AG09309 (cell line): ENCODE results near the gene TRDN.

Experiments used
- DNase-seq: peaks from one replicate; pipeline ENCODE4 v3.0.0-alpha.2; 2010; ENCODE audit warnings: low read depth
- H3K4me3 ChIP-seq: 2 replicates; pipeline ENCODE4 v1.5.1; 2011; ENCODE audit warnings: mild to moderate bottlenecking, low read depth, low read length, moderate library complexity; ENCODE audit not compliant: control insufficient read depth
- TF ChIP-seq, protein P1 (sequence below): IDR thresholded peaks from 2 replicates; pipeline ENCODE4 v1.5.1; 2011; ENCODE audit warnings: mild to moderate bottlenecking, low read depth, low read length, inconsistent platforms; ENCODE audit not compliant: insufficient read depth, control insufficient read depth; ENCODE audit errors: missing control alignments

Gene TRDN

GRCh38 chr6:123635567-123635966 is 1.2 kb downstream of the TRDN start:
- H3K4me3 ChIP-seq = no peak overlapping the region
- DNase-seq = no peak
- TF ChIP-seq, protein P1, sequence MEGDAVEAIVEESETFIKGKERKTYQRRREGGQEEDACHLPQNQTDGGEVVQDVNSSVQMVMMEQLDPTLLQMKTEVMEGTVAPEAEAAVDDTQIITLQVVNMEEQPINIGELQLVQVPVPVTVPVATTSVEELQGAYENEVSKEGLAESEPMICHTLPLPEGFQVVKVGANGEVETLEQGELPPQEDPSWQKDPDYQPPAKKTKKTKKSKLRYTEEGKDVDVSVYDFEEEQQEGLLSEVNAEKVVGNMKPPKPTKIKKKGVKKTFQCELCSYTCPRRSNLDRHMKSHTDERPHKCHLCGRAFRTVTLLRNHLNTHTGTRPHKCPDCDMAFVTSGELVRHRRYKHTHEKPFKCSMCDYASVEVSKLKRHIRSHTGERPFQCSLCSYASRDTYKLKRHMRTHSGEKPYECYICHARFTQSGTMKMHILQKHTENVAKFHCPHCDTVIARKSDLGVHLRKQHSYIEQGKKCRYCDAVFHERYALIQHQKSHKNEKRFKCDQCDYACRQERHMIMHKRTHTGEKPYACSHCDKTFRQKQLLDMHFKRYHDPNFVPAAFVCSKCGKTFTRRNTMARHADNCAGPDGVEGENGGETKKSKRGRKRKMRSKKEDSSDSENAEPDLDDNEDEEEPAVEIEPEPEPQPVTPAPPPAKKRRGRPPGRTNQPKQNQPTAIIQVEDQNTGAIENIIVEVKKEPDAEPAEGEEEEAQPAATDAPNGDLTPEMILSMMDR = no peak

DNA sequence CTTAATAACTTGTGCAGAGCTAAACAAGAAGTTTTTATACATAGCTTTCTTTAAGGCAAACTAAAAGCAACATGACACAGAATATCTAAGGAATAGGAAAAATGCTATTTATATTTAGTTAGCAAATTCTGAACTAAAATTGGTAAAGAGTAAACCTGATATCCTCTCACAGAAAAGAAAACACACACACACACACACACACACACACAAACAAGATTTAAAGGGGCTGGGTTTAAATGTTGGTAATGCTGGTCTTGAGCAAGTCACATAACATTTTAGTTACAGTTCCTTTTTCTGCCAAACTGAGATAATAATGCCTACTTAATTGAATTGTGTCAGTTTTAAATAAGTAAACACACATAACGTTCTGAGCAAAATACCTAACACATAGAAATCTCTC is 1.6 kb downstream of the TRDN start:
- TF ChIP-seq, protein P1 = no peak
- DNase-seq = no peak
- no peak overlapping the region for H3K4me3 ChIP-seq

- no peak for DNase-seq
- TF ChIP-seq, protein P1 = no peak
- no peak overlapping the region for H3K4me3 ChIP-seq
Observed at GRCh38 chr6:123632641-123633040, 4.1 kb downstream of the TRDN start.

DNA sequence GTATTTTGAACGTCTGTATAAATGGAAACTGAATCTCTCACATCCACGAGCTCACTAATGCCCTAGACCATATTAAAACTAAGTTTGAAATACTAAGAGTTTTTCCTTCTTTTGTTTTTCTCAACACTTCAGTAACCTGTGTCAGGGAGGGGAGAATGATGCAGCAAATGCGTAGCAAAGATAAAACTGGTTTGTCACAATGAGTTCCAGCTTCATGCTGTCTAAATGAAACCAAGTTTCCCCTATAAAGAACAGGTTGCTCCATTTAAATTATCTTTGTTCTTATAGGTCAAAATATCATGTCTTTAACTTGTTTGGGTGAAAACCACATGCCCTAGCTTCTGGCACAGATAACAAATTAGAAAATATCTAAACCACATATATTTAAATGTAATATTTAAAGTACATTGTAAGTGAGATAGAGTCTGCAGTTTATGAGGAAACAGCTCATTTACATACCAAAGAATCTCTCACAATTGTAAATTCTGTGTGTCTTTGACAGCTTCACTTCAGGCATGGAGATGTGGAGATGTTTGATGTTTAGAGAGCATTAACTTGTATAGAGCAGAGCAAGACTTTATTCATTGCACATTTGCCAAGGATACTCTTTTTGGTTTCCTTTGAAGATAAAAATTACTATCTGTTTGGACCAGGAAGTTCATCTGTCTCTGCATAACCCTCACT is 7.3 kb downstream of the TRDN start:
- DNase-seq = no peak
- TF ChIP-seq, protein P1 = no peak
- H3K4me3 ChIP-seq = no peak overlapping the region

- DNase-seq = no peak
- TF ChIP-seq, protein P1 = no peak
- H3K4me3 ChIP-seq = no peak overlapping the region
Observed at GRCh38 chr6:123625696-123626095, 11.1 kb downstream of the TRDN start.

- no peak for DNase-seq
- TF ChIP-seq, protein P1 = no peak
- H3K4me3 ChIP-seq = no peak overlapping the region
Observed at GRCh38 chr6:123622780-123623179, 14.0 kb downstream of the TRDN start.
